ENCODE data around the gene PRPH. TPM values are rescaled to one million over a fixed set of nuclear protein-coding genes. Genes with fewer than 3 reads are reported as not detected.
A peak's percentile ranks its signal among the peaks of the same experiment; 100 is the strongest.

The PRPH gene
- total and polyA plus RNA-seq, 9 of the 15 experiments (the other 6 are each of a cell fraction or from before 2014, with no cell fraction given) = 0.27 to 1.9 (median 1.3) TPM; not detected in 1

DNA sequence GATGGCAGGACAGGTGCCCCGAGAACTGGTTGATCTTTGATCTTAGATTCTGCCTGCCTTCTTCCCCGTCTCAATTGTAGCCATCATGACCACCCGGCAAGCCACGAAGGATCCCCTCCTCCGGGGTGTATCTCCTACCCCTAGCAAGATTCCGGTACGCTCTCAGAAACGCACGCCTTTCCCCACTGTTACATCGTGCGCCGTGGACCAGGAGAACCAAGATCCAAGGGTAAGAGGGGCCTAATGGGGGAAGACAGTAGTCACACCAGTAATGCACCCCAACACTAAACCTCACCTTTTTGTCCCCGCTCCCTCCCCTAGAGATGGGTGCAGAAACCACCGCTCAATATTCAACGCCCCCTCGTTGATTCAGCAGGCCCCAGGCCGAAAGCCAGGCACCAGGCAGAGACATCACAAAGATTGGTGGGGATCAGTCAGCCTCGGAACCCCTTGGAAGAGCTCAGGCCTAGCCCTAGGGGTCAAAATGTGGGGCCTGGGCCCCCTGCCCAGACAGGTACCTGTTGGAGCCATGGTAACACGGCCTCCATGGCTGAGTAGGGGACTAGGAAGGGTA lies 28.7 kb downstream of the PRPH start:
- in situ Hi-C loops (cut with MboI) (no loop called here), intact Hi-C loops (cut with micrococcal nuclease) (no loop called here)
- BruUV-seq (replicated peaks) = TSS peak; percentile 85
- Histone ChIP-seq H3K27me3 (ENCODE audit: control insufficient read depth in 2 of 2, insufficient read depth in 2 of 2, low read length in 2 of 2) (no peaks in the 10 kb centered on the region), H3K4me1 (replicated peaks in 1 of 2; ENCODE audit: control insufficient read depth in 2 of 2, insufficient read depth in 2 of 2, low read length in 2 of 2) (peaks cover 5 to 16% of the 10 kb centered on the region in 2 experiments; a peak in 3 of 5 replicates), H3K9ac (ENCODE audit: insufficient read depth in 1 of 2, low read depth in 2 of 2, low read length in 2 of 2) (peak overlapping the region; percentile 96 to 99), H3K79me2 (ENCODE audit: control insufficient read depth, insufficient read depth, low read length) (peaks cover 22% of the 10 kb centered on the region), H3K4me2 (ENCODE audit: insufficient read depth, low read length) (peak overlapping the region; percentile 99), H3K27ac (ENCODE audit: extremely low read depth, low read depth, low read length) (peak overlapping the region; percentile 85), H3K4me3 (peak overlapping the region; percentile 74), H3K9me1 (ENCODE audit: control insufficient read depth, insufficient read depth, low read length) (no peaks in the 10 kb centered on the region), H4K20me1 (replicated peaks; ENCODE audit: control insufficient read depth, insufficient read depth, low read length) (no peaks in the 10 kb centered on the region), H3K36me3 (ENCODE audit: control insufficient read depth, insufficient read depth, low read length) (peaks cover 39% of the 10 kb centered on the region; the same call in 2 of the 3 replicates), H2AFZ (ENCODE audit: low read depth, low read length) (peak overlapping the region; percentile 92), H3K9me3 (replicated peaks; ENCODE audit: control insufficient read depth, insufficient read depth, low read depth, low read length) (no peaks in the 10 kb centered on the region)
- ChIA-PET CTCF (ENCODE audit: low intra/inter-chr PET ratio) (no interaction called here), POLR2A (interaction anchor here (1.5 to 3.1 kb wide), 7 partner anchors 8 to 193 kb away, joined by 7 to 32 read pairs (median 10); partner anchors contain the start of genes C1QL4, PRPH and TUBA1B)
- FAIRE-seq (no peak), ATAC-seq (peak; percentile 4; the same call in 2 of the 3 replicates), DNase-seq (ENCODE audit: extremely low read depth in 1 of 4, low spot score in 3 of 4) (no peak)
- 4% methylated on average over 19 of the region's 19 CpGs for WGBS (ENCODE audit: insufficient coverage, low coverage, missing lambda C conversion rate)
- TF ChIP-seq POLR3G (IDR thresholded peaks at IDR 0.05; ENCODE audit: extremely low read depth, insufficient read length, insufficient replicate concordance) (no peak), TBL1XR1 (IDR thresholded peaks at IDR 0.05; ENCODE audit: low read length in 2 of 2) (no peak), POU5F1 (IDR thresholded peaks at IDR 0.05; ENCODE audit: borderline replicate concordance, low read depth, low read length, partially characterized antibody) (no peak), TEAD2 (tag; IDR thresholded peaks at IDR 0.05) (no peak), ZNF12 (CRISPR knock-in tag; IDR thresholded peaks at IDR 0.05) (no peak), MEF2D (tag; conservative IDR thresholded peaks at IDR 0.05; ENCODE audit: low read depth) (no peak), RHOXF2B (CRISPR knock-in tag; conservative IDR thresholded peaks at IDR 0.05) (no peak), NCOA4 (IDR thresholded peaks at IDR 0.05; ENCODE audit: partially characterized antibody) (no peak), NFIC (IDR thresholded peaks at IDR 0.05) (0 out of 2 replicates have a peak, but pooled peaks have one; percentile 14), SNRNP70 (optimal IDR thresholded peaks at IDR 0.05; ENCODE audit: low read depth, low read length) (no peak), PHF20 (IDR thresholded peaks at IDR 0.05; ENCODE audit: partially characterized antibody) (peak; percentile 3), HNRNPH1 (optimal IDR thresholded peaks at IDR 0.05; ENCODE audit: low read depth, low read length) (no peak), ESRRB (CRISPR knock-in tag; IDR thresholded peaks at IDR 0.05; ENCODE audit: borderline replicate concordance) (no peak), KLF6 (CRISPR knock-in tag; IDR thresholded peaks at IDR 0.05; ENCODE audit: borderline replicate concordance) (no peak), NCOA6 (IDR thresholded peaks at IDR 0.05) (no peak), MEF2A (IDR thresholded peaks at IDR 0.05; ENCODE audit: control insufficient read depth, low read depth, low read length) (no peak), GABPB1 (CRISPR knock-in tag; IDR thresholded peaks at IDR 0.05) (no peak), ZNF282 (CRISPR knock-in tag; IDR thresholded peaks at IDR 0.05) (no peak), BRF1 (IDR thresholded peaks at IDR 0.05; ENCODE audit: borderline replicate concordance, extremely low read depth, insufficient read length) (no peak)
- TF ChIP-seq, protein P1, sequence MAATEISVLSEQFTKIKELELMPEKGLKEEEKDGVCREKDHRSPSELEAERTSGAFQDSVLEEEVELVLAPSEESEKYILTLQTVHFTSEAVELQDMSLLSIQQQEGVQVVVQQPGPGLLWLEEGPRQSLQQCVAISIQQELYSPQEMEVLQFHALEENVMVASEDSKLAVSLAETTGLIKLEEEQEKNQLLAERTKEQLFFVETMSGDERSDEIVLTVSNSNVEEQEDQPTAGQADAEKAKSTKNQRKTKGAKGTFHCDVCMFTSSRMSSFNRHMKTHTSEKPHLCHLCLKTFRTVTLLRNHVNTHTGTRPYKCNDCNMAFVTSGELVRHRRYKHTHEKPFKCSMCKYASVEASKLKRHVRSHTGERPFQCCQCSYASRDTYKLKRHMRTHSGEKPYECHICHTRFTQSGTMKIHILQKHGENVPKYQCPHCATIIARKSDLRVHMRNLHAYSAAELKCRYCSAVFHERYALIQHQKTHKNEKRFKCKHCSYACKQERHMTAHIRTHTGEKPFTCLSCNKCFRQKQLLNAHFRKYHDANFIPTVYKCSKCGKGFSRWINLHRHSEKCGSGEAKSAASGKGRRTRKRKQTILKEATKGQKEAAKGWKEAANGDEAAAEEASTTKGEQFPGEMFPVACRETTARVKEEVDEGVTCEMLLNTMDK (IDR thresholded peaks at IDR 0.05; ENCODE audit: borderline replicate concordance, insufficient read depth, low read depth, low read length, poor library complexity, severe bottlenecking) = no peak
- TF ChIP-seq, protein P2, sequence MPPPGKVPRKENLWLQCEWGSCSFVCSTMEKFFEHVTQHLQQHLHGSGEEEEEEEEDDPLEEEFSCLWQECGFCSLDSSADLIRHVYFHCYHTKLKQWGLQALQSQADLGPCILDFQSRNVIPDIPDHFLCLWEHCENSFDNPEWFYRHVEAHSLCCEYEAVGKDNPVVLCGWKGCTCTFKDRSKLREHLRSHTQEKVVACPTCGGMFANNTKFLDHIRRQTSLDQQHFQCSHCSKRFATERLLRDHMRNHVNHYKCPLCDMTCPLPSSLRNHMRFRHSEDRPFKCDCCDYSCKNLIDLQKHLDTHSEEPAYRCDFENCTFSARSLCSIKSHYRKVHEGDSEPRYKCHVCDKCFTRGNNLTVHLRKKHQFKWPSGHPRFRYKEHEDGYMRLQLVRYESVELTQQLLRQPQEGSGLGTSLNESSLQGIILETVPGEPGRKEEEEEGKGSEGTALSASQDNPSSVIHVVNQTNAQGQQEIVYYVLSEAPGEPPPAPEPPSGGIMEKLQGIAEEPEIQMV (tag; conservative IDR thresholded peaks at IDR 0.05; ENCODE audit: low read depth) = no peak

All from K562 (cell line).